Esophagus muscularis mucosa (tissue), 4 donors: ENCODE data around the gene ST6GALNAC6. TPM values are rescaled to one million over a fixed set of nuclear protein-coding genes. Genes with fewer than 3 reads are reported as not detected.
A peak's percentile ranks its signal among the peaks of the same experiment; 100 is the strongest.

Experiments used
- DNase-seq: peaks from one replicate; pipeline ENCODE4 v3.0.0-alpha.2; 2017; ENCODE audit errors: extremely low spot score
- H3K27ac ChIP-seq, 4 donors: fragments of 200-600 bp; sonication (generic); replicated peaks in 1 of 4; 1 replicate in 3 of 4; 2 replicates in 1 of 4; pipeline ENCODE4 v1.5.1; 2016 to 2019; ENCODE audit warnings: mild to moderate bottlenecking in 1 of 4
- H3K27me3 ChIP-seq, 4 donors: fragments of 200-600 bp; sonication (generic); one replicate each; pipeline versions ENCODE4 v1.5.1 to v1.6.0; 2016 to 2019
- H3K36me3 ChIP-seq, 4 donors: fragments of 200-600 bp; sonication (generic); one replicate each; pipeline ENCODE4 v1.5.1; 2016 to 2019
- H3K4me1 ChIP-seq, 4 donors: fragments of 200-600 bp; sonication (generic); one replicate each; pipeline ENCODE4 v1.5.1; 2016 to 2019
- H3K4me3 ChIP-seq, 4 donors: fragments of 200-600 bp; sonication (generic); 1 replicate in 2 of 4; 2 replicates in 2 of 4; pipeline ENCODE4 v1.5.1; 2016 to 2019; ENCODE audit warnings: mild to moderate bottlenecking in 4 of 4, moderate library complexity in 1 of 4
- H3K9me3 ChIP-seq, 4 donors: fragments of 200-600 bp; sonication (generic); 1 replicate in 3 of 4; 2 replicates in 1 of 4; pipeline ENCODE4 v1.5.1; 2016 to 2019
- CTCF ChIP-seq, 3 experiments: fragments of 200-600 bp in 2 of 3; fragments of 450-650 bp in 1 of 3; sonication (generic) in 2 of 3; IDR thresholded peaks; one replicate each; pipeline ENCODE4 v1.5.1; 2017 to 2019; ENCODE audit warnings: antibody characterized with exemption in 3 of 3, mild to moderate bottlenecking in 2 of 3, moderate library complexity in 1 of 3
- EP300 ChIP-seq: sonication (generic); formaldehyde crosslinking; IDR thresholded peaks from one replicate; pipeline ENCODE4 v1.6.1; 2017; ENCODE audit warnings: antibody characterized with exemption
- POLR2A ChIP-seq: fragments of 450-650 bp; IDR thresholded peaks from one replicate; pipeline ENCODE4 v1.6.1; 2017; ENCODE audit warnings: antibody characterized with exemption, moderate library complexity, mild to moderate bottlenecking, low read depth
- POLR2AphosphoS5 ChIP-seq, 2 donors: sonication (generic); formaldehyde crosslinking; IDR thresholded peaks; one replicate each; pipeline ENCODE4 v1.6.1; 2017; ENCODE audit warnings: antibody characterized with exemption in 2 of 2
- WGBS: methylation state at CpG from one replicate; pipeline ENCODE4 v1.1.5; 2018; 5-methylcytosine and 5-hydroxymethylcytosine counted together
- intact Hi-C: fragments of 100-400 bp; cut with DNase I; formaldehyde crosslinking; loops from one replicate; pipeline ENCODE4 v1.15.1; 2023
- total RNA-seq, 4 donors: library from RNA; depleted of rRNA; stranded (reverse); fragments of >200 nt; gene quantifications; one replicate each; pipeline versions ENCODE4 v1.1.0 to v1.2.1, GENCODE V29; 2016

Gene ST6GALNAC6
- total RNA-seq, 4 donors from 2014 or later: 95.9 to 169 (median 125) TPM

- Histone ChIP-seq H3K36me3 (peaks cover under 1 to 20% (median 16%) of the 10 kb centered on the region in 4 donors), H3K4me3 (peak overlapping the region in 3 of 4 donors; percentile 67 to 74 (median 72)), H3K4me1 (peaks cover 56 to 72% (median 66%) of the 10 kb centered on the region in 4 donors), H3K9me3 (no peaks in the 10 kb centered on the region), H3K27me3 (peaks cover 0 to 5% (median 0%) of the 10 kb centered on the region in 4 donors), H3K27ac (peak overlapping the region; percentile 69 to 86 (median 78))
- TF ChIP-seq POLR2AphosphoS5 (IDR thresholded peaks at IDR 0.05) (no peak), EP300 (no peak), CTCF (IDR thresholded peaks at IDR 0.05) (no peak), POLR2A (no peak)
- DNase-seq: no peak
- WGBS: 60% methylated on average over 6 of the region's 6 CpGs
- intact Hi-C loops: no loop called here
These were observed 18.2 kb upstream of the ST6GALNAC6 start for GRCh38 chr9:127917603-127918002.

- DNase-seq: peak; percentile 99
- peak; percentile 23 to 83 for TF ChIP-seq POLR2AphosphoS5 (IDR thresholded peaks at IDR 0.05)
- no peak for TF ChIP-seq CTCF (IDR thresholded peaks at IDR 0.05)
- H3K4me3 ChIP-seq: peak within 1 kb of the TSS; percentile 67 to 89 (median 73)
- intact Hi-C loops: no loop called here
- H3K4me1 ChIP-seq: peaks cover 55 to 70% (median 64%) of the 10 kb centered on the region in 4 donors
- WGBS: 4% methylated on average over 15 of the region's 71 CpGs
- H3K36me3 ChIP-seq: peaks cover 7 to 26% (median 23%) of the 10 kb centered on the region in 4 donors
- peak within 1 kb of the TSS; percentile 69 to 86 (median 78) for H3K27ac ChIP-seq
- H3K27me3 ChIP-seq: peaks cover 0 to 3% (median 0%) of the 10 kb centered on the region in 4 donors
- H3K9me3 ChIP-seq: no peaks in the 10 kb centered on the region
These were observed 17.5 kb upstream of the ST6GALNAC6 start, which contains the start of gene ST6GALNAC4 for GRCh38 chr9:127916720-127917581. Gene ST6GALNAC4, minus strand, starts transcription at chr9:127917041. Its CDS starts 622 bp downstream, at chr9:127916419.

GRCh38 chr9:127915801-127916719 lies 16.7 kb upstream of the ST6GALNAC6 start:
- Histone ChIP-seq H3K4me3 (peak overlapping the region; percentile 67 to 89 (median 73)), H3K9me3 (no peaks in the 10 kb centered on the region), H3K4me1 (peaks cover 46 to 65% (median 55%) of the 10 kb centered on the region in 4 donors), H3K27ac (peak overlapping the region; percentile 69 to 86 (median 78)), H3K27me3 (no peaks in the 10 kb centered on the region), H3K36me3 (peaks cover 8 to 35% (median 32%) of the 10 kb centered on the region in 4 donors)
- intact Hi-C loops: no loop called here
- no peak for DNase-seq
- 22% methylated on average over 18 of the region's 27 CpGs for WGBS
- TF ChIP-seq POLR2A: no peak
- peak; percentile 5 for TF ChIP-seq EP300
- no peak for TF ChIP-seq POLR2AphosphoS5 (IDR thresholded peaks at IDR 0.05)
- no peak for TF ChIP-seq CTCF (IDR thresholded peaks at IDR 0.05)

- intact Hi-C loops: no loop called here
- peak overlapping the region in 2 of 4 donors; percentile 79 to 86 for H3K27ac ChIP-seq
- TF ChIP-seq CTCF (IDR thresholded peaks at IDR 0.05) (no peak), POLR2AphosphoS5 (IDR thresholded peaks at IDR 0.05) (no peak), EP300 (no peak), POLR2A (no peak)
- H3K9me3 ChIP-seq: no peaks in the 10 kb centered on the region
- no peaks in the 10 kb centered on the region for H3K27me3 ChIP-seq
- WGBS: 65% methylated on average over 4 of the region's 5 CpGs
- peaks cover 45 to 65% (median 57%) of the 10 kb centered on the region in 4 donors for H3K4me1 ChIP-seq
- no peak for DNase-seq
- peak overlapping the region in 1 of 4 donors; percentile 89 for H3K4me3 ChIP-seq
- H3K36me3 ChIP-seq: peaks cover 8 to 43% (median 39%) of the 10 kb centered on the region in 4 donors
These were observed 15.9 kb upstream of the ST6GALNAC6 start for GRCh38 chr9:127915325-127915752.
